HS-5 (cell line): Measurements from ENCODE around the gene METRNL.
"Not testable (repeated sequence)": the region's sequence is repeated elsewhere in the genome, so short reads cannot be mapped to it uniquely, and the experiment has no call there.

ENCODE experiments used
- DNase-seq: peaks from one replicate; pipeline ENCODE4 v3.0.0-alpha.2; 2012; ENCODE audit warnings: low read depth

METRNL gene

GRCh38 chr17:83123896-83124801 lies 44.7 kb downstream of the METRNL start:
- no peak for DNase-seq

GRCh38 chr17:83124871-83125514 lies 45.6 kb downstream of the METRNL start:
- no peak for DNase-seq

- DNase-seq, result no peak
Observed at GRCh38 chr17:83125515-83126274, 46.3 kb downstream of the METRNL start.

- DNase-seq, result no peak
Observed at GRCh38 chr17:83126275-83126811, 46.9 kb downstream of the METRNL start.

- no peak for DNase-seq
Observed at GRCh38 chr17:83127431-83128160, 48.2 kb downstream of the METRNL start.

GRCh38 chr17:83128306-83129240 lies 49.2 kb downstream of the METRNL start:
- DNase-seq, result no peak

GRCh38 chr17:83129676-83130075 lies 50.3 kb downstream of the METRNL start:
- no peak for DNase-seq

GRCh38 chr17:83131401-83132011 lies 52.1 kb downstream of the METRNL start:
- no peak for DNase-seq

GRCh38 chr17:83132251-83133081 lies 53.1 kb downstream of the METRNL start:
- no peak for DNase-seq

- DNase-seq, result no peak
Observed at GRCh38 chr17:83133302-83134121, 54.1 kb downstream of the METRNL start.

GRCh38 chr17:83134456-83134855 lies 55.0 kb downstream of the METRNL start:
- DNase-seq, result not testable (repeated sequence)

GRCh38 chr17:83135692-83136091 lies 56.3 kb downstream of the METRNL start:
- no peak for DNase-seq

GRCh38 chr17:83136156-83136555 lies 56.7 kb downstream of the METRNL start:
- DNase-seq, result no peak

GRCh38 chr17:83136931-83137330 lies 57.5 kb downstream of the METRNL start:
- no peak for DNase-seq

GRCh38 chr17:83137523-83137922 lies 58.1 kb downstream of the METRNL start:
- no peak for DNase-seq

GRCh38 chr17:83138820-83139219 lies 59.4 kb downstream of the METRNL start:
- DNase-seq, result no peak

- DNase-seq, result not testable (repeated sequence)
Observed at GRCh38 chr17:83139541-83140248, 60.3 kb downstream of the METRNL start.

GRCh38 chr17:83140249-83140566 lies 60.8 kb downstream of the METRNL start:
- DNase-seq, result not testable (repeated sequence)
